CD4-positive, alpha-beta T cell treated with Interleukin-15 for 4 hours (primary cell): ENCODE results near the gene LRRC41.
"Not testable (repeated sequence)": the region's sequence is repeated elsewhere in the genome, so short reads cannot be mapped to it uniquely, and the experiment has no call there.

Experiments
- DNase-seq: peaks from one replicate; pipeline ENCODE4 v3.0.0-alpha.2; 2020; ENCODE audit warnings: low spot score

LRRC41 gene

DNA sequence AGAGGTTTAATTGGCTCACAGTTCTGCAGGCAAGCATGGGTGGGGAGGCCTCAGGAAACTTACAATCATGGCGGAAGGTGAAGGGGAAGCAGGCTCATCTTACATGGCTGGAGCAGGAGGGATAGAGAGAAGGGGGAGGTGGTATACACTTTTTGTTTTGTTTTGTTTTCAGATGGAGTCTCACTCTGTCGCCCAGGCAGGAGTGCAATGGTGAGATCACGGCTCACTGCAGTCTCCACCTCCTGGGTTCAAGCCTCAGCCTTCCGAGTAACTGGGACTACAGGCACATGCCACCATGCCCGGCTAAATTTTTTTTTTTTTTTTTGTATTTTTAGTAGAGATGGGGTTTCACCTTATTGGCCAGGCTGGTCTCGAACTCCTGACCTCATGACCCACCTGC is 18.8 kb upstream of the LRRC41 start:
- DNase-seq = not testable (repeated sequence)

- not testable (repeated sequence) for DNase-seq
Observed at GRCh38 chr1:46319960-46320914, 16.8 kb upstream of the LRRC41 start.

- not testable (repeated sequence) for DNase-seq
Observed at GRCh38 chr1:46319301-46319700, 15.9 kb upstream of the LRRC41 start.

DNA sequence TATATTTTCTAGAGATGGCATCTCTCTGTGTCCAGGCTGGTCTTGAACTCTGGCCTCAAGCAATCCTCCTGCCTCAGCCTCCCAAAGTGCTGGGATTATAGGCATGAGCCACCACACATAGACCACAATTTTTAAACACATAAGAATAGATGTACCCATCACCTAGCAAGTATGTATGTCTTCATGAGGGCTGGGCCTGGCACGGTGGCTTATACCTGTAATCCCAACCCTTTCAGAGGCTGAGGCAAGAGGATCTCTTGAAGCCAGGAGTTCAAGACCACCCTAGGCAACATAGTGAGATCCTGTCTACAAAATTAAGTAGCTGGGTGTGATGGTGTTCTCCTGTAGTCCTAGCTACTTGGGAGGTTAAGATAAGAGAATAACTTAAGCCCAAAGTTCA is 13.9 kb upstream of the LRRC41 start:
- DNase-seq = no peak

GRCh38 chr1:46315669-46316403 is 12.4 kb upstream of the LRRC41 start:
- no peak for DNase-seq

DNA sequence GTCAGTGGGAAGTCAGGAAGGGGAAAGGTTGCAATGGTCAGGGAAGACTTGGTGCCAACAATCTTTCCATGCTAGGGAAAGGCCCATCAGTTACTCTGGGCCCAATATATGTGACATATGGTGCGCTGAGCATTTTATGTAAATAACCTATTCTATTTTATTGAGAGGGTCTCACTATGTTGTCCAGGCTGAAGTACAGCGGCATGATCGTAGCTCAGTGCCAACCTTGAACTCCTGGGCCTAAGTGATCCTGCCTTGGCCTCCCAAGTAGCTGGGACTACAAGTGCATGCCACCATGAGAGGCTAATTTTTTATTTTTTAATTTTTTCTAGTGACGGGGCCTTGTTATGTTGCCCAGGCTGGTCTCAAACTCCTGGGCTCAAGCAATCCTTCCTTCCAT is 6.9 kb upstream of the LRRC41 start:
- DNase-seq = no peak

DNA sequence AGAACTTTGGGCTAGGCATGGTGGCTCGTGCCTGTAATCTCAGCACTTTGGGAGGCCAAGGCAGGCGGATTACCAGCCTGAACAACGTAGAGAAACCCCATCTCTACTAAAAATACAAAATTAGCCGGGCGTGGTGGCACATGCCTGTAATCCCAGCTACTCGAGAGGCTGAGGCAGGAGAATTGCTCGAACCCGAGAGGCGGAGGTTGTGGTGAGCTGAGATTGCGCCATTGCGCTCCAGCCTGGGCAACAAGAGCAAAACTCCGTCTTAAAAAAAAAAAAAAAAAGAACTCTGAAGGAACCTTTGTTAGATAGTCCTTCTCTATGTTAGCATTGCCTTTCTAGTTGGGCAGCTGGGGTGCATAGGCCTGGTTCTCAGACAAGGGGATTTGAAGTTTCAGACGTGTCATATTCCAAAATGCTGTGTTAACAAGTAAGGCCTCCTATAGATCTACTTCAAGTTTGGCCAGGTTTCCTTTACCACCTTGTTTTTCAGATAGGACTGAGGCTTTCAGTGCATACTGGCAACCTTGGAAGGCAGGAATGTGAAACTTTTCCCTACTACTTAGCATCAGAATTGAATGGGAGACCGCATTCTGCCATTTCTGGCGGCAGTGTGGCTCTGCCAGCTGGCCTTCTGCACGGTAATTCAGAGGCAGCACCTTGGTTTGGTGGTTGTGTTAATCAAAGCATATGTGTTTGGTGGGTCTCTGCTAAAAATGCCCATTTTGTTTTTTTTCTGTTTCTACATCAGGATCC is 6.2 kb upstream of the LRRC41 start:
- DNase-seq = no peak

DNA sequence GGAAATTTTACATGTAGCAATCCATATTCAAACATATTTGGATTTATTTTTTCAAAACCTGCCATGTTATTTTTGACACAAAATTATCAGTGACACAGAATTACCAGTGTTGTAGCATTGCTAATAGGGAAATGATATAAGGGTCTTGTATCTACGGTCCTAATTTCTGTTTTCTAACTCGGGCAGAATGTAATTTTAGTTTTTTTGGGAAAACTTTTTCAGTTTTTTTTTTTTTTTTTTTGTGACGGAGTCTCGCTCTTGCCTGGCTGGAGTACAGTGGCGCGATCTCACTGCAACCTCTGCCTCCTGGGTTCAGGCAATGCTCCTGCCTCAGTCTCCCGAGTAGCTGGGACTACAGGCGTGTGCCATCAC is 2.7 kb upstream of the LRRC41 start:
- DNase-seq = no peak

GRCh38 chr1:46303872-46304326 is 483 bp upstream of the LRRC41 start:
- no peak for DNase-seq

- DNase-seq = peak; percentile 2
Observed at GRCh38 chr1:46302641-46303037, 777 bp downstream of the LRRC41 start.

DNA sequence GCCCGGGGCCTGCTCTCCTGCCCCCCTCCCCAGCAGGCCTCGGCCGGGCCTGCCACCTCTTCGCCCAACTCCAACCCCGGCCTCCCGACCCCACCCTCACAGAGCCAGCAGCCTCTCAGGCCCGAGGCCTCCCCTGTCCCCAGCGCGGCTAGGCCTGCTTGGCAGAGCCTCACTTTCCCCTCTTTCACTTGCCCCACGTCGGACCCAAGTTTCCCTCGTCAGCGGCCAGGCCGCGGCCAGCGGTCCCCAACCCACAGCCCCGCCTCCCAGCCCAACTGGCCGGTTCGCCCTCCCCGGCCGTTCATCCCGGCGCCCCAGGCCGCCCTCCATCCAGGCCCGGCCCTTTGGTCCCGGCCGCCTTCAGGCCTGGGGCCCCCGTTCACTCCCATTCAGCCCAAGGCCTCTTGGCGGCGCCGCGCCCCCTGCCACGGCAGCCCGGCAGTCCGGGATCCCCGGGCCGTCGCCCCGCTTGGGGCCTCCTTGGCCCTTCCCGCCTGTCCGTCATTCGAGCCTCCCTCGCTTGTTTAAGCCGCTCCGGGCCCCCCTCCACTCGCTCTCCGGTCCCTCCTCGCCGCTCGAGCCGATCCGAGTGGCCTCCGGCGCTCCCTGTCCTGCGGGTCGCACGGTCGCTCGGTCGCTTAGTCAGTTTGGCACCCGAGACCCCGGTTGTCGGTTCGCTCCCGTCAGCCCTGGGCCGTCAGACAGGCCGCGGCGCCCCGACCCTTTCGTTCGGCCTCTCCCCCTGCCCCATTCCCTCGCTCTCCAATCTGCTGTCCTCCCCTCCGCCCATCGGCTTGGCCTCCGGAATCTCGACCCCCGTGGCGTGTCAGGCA is 1.4 kb downstream of the LRRC41 start:
- DNase-seq = peak; percentile 37

DNA sequence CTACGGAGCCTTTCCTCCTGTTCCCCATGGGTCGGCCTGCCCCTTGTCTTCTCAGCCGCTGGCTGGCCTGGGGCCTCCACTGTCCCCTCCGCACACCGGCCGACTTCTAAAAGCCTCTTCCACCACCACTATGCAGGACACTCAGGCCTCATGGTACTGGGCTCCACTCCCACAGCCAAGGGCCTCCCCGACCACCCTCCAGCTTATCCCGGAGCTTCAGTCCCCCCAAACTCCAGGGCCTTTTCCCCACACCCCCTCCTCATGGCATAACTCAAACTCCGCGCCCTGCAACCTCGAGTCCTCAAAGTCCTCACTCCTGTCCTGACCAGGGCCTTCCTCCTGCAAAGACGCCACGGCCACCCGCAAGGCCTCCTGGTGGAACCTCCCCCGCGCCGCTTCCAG is 2.0 kb downstream of the LRRC41 start:
- no peak for DNase-seq

DNA sequence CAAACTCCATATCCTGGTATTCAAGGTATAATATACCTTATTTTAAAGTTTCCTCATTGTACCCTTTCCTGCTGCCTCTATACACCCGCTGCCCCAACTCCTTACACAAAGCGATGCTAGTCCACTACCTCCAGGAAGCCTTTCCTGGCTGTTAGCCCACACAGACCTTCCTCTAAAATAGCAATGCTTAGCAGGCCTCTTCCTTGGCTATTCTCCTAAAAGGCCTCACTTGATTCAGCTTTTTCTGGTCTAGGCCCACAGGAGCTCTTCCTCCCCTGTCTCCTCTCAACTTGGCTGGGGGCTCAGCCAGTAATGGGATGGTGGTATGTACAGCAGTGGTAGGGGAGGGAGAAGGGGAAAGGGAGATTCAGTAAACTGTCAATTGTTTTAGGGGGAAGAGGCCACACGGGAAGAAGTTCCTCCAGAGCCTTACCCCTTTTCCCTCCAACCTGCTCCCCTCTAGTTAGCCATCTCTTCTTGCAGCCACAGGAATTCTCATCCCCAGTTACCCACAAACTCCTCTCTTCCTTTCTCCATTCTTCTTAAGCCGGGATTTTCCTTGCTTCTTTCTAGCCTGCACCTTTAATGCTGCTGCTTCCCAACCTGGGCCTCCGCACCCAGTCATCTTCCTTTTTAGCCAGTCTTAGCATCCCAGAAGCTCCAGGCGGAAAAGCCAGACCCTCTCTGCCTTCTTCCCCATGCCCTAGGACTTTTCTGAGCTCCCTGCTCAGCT is 2.6 kb downstream of the LRRC41 start:
- DNase-seq = no peak

DNA sequence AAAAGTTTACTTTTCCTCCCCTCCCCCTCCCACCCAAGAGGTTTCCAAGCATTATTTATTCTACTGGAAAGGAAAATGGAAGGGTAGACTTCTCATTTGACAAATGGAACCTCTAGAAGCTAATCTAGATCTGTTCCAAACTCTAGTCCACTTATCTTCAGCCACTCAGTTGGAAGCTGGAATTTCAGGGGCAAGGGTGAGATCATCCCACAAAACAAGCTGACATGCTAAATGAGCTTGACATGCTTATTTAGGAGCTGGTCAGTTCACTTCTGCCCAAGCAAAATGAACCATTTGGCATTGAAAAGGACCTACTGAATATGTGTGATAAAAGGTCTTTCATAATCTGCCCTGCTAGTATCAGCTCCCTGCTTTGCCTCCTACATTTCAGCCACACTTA is 5.0 kb downstream of the LRRC41 start:
- no peak for DNase-seq

- no peak for DNase-seq
Observed at GRCh38 chr1:46295306-46295705, 8.1 kb downstream of the LRRC41 start.

GRCh38 chr1:46289976-46290375 is 13.4 kb downstream of the LRRC41 start:
- no peak for DNase-seq

GRCh38 chr1:46289134-46289494 is 14.3 kb downstream of the LRRC41 start:
- DNase-seq = no peak

DNA sequence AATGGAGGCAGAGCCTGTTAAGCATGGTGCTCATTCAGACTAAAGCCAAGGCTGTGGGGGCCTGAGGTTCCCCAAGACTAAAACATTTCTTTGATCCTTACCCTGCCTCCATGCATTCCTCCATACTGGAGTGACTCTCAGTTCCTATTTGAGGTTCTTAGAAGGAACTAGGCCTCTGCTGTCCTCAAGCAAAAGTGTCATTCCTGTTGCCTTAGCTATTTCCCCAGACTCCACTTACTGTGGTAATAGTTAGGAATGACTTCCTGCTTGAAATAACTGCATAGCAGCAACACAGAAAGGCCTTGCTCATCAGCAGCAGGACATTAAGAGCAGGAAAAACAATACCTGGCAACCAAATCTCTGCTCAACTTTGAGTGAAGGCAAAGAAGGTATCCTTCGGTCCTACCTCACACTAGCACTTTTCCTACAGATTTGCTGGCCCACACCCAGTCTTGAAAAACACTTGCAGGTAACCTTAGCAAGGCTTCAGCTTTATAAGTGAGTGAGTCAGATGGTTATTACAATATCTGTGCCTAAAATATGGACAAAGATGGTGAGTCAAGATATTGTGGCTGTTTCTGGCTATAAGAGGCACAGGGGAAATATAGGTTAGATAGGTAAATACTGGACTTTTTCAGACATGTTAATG is 14.8 kb downstream of the LRRC41 start:
- no peak for DNase-seq

DNA sequence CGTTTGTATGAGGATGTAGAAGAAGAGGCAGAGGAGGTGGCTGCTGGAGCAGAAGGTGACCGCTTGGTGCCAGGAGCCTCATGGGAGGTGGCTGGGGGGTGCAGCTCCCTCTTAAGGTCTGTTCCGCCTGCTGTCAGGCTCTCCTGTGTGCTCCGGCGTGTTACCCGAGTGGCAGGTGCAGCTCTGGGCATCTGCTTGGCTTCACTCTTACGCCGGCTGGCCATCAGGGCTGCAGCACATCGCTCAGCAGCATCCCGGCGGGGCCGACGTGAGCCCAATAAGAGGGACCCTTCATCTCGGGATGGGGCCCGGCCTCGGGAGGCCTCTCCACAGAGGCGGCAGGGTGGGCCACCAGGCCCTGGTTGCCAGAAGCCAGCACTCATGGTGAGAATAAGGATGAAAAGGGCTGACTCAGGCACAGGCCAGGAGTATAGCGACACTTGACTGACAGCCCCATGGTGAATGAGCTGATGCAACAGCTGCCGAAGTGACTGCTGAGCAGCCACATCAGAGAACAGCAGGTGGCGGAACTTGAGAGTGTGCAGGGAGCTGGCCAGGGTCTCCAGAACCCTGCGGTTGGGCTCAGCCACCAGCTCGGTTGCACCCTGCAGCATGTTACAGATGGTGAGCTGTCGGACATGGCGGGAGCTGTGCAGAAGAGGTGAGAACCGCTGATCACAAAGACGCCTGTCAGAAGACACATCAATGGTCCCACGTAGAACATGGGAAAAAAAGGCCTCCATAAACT is 17.5 kb downstream of the LRRC41 start:
- no peak for DNase-seq
